Left ventricle myocardium superior (tissue), 1 donor: Measurements from ENCODE around the gene KLF7. TPM values are rescaled to one million over a fixed set of nuclear protein-coding genes. Genes with fewer than 3 reads are reported as not detected.

Experiments used
- ATAC-seq: fragments of 200-7000 bp; cut with Tn5 transposase; one replicate; pipeline ENCODE4 v1.9.1; 2020; ENCODE audit warnings: mild to moderate bottlenecking, moderate library complexity
- DNase-seq: peaks from one replicate; pipeline ENCODE4 v3.0.0-alpha.2; 2020
- intact Hi-C: fragments of 100-400 bp; cut with micrococcal nuclease; formaldehyde crosslinking; loops from one replicate; pipeline ENCODE4 v1.11.0; 2022
- total RNA-seq: library from RNA; stranded (reverse); fragmentation: NEBNext Ultra II Directional; extraction: Animal tissue kit (Norgen Biotek cat#: 25700); gene quantifications from one replicate; pipeline ENCODE4 v1.2.1, GENCODE V29; 2021
- donor health status: DM: no; HTN: yes; CAD: no; lungs with severe emphysema.

Gene KLF7
- total RNA-seq, 1 donor from 2014 or later: 22.2 TPM

GRCh38 chr2:207110310-207110709 lies 55.4 kb downstream of the KLF7 start:
- intact Hi-C loops: no loop called here
- DNase-seq (no peak), ATAC-seq (no peak)

GRCh38 chr2:207109768-207110167 lies 56.0 kb downstream of the KLF7 start:
- ATAC-seq (no peak), DNase-seq (no peak)
- intact Hi-C loops: no loop called here

GRCh38 chr2:207108440-207108839 lies 57.3 kb downstream of the KLF7 start:
- DNase-seq: no peak
- no peak for ATAC-seq
- intact Hi-C loops: no loop called here

- ATAC-seq: peak; percentile 14
- intact Hi-C loops: no loop called here
- DNase-seq: no peak
Observed at GRCh38 chr2:207107551-207107950, 58.2 kb downstream of the KLF7 start.

- no peak for ATAC-seq
- intact Hi-C loops: no loop called here
Observed at GRCh38 chr2:207107131-207107530, 58.6 kb downstream of the KLF7 start.

GRCh38 chr2:207103132-207103531 lies 62.6 kb downstream of the KLF7 start:
- no peak for DNase-seq
- ATAC-seq: no peak
- intact Hi-C loops: no loop called here

More at GRCh38 chr2:207107131-207107530, 58.6 kb downstream of the KLF7 start:
- DNase-seq: no peak

GRCh38 chr2:207101984-207102383 lies 63.8 kb downstream of the KLF7 start:
- no peak for ATAC-seq
- DNase-seq: no peak
- intact Hi-C loops: no loop called here

- ATAC-seq (peak; percentile 45), DNase-seq (no peak)
- intact Hi-C loops: no loop called here
Observed at GRCh38 chr2:207097278-207097677, 68.5 kb downstream of the KLF7 start.

- DNase-seq (no peak), ATAC-seq (peak; percentile 42)
- intact Hi-C loops: loop anchor here (2.0 kb wide), 1 partner anchor 39 kb away; no protein-coding TSS in a partner anchor
Observed at GRCh38 chr2:207095963-207096362, 69.8 kb downstream of the KLF7 start.

GRCh38 chr2:207093234-207093633 lies 72.5 kb downstream of the KLF7 start:
- DNase-seq (no peak), ATAC-seq (no peak)
- intact Hi-C loops: no loop called here

- no peak for DNase-seq
- ATAC-seq: peak; percentile 54
- intact Hi-C loops: no loop called here
Observed at GRCh38 chr2:207092818-207093217, 72.9 kb downstream of the KLF7 start.

GRCh38 chr2:207091928-207092327 lies 73.8 kb downstream of the KLF7 start:
- intact Hi-C loops: no loop called here
- DNase-seq (no peak), ATAC-seq (peak; percentile 28)

- DNase-seq (no peak), ATAC-seq (peak; percentile 82)
- intact Hi-C loops: no loop called here
Observed at GRCh38 chr2:207091176-207091575, 74.6 kb downstream of the KLF7 start.

GRCh38 chr2:207090389-207090788 lies 75.4 kb downstream of the KLF7 start:
- intact Hi-C loops: no loop called here
- DNase-seq (no peak), ATAC-seq (no peak)

GRCh38 chr2:207088839-207089238 lies 76.9 kb downstream of the KLF7 start:
- DNase-seq (no peak), ATAC-seq (no peak)
- intact Hi-C loops: no loop called here

GRCh38 chr2:207088276-207088675 lies 77.5 kb downstream of the KLF7 start:
- no peak for DNase-seq
- ATAC-seq: no peak
- intact Hi-C loops: no loop called here

- ATAC-seq (no peak), DNase-seq (no peak)
- intact Hi-C loops: no loop called here
Observed at GRCh38 chr2:207087046-207087902, 78.5 kb downstream of the KLF7 start.

GRCh38 chr2:207086136-207086535 lies 79.6 kb downstream of the KLF7 start:
- intact Hi-C loops: no loop called here
- DNase-seq: peak; percentile 41
- ATAC-seq: peak; percentile 79

GRCh38 chr2:207085110-207085509 lies 80.6 kb downstream of the KLF7 start:
- intact Hi-C loops: no loop called here
- DNase-seq (no peak), ATAC-seq (peak; percentile 6)

- ATAC-seq (no peak), DNase-seq (no peak)
- intact Hi-C loops: no loop called here
Observed at GRCh38 chr2:207083361-207084110, 82.2 kb downstream of the KLF7 start.
